Tibial nerve (tissue), 4 donors: ENCODE data around the gene MAGI2. TPM values are rescaled to one million over a fixed set of nuclear protein-coding genes. Genes with fewer than 3 reads are reported as not detected.

ENCODE experiments used
- DNase-seq, 2 donors: peaks; one replicate each; pipeline ENCODE4 v3.0.0-alpha.2; 2019; ENCODE audit warnings: low spot score in 2 of 2
- H3K27ac ChIP-seq, 4 donors: fragments of 200-600 bp; sonication (generic) in 3 of 4; one replicate each; pipeline ENCODE4 v1.5.1; 2017 to 2019; ENCODE audit warnings: mild to moderate bottlenecking in 1 of 4
- H3K27me3 ChIP-seq, 2 donors: fragments of 200-600 bp; sonication (generic) in 1 of 2; one replicate each; pipeline versions ENCODE4 v1.5.1 to v1.6.0; 2017 to 2019
- H3K36me3 ChIP-seq, 3 donors: fragments of 200-600 bp; sonication (generic); one replicate each; pipeline ENCODE4 v1.5.1; 2018 to 2019
- H3K4me1 ChIP-seq, 4 donors: fragments of 200-600 bp; sonication (generic) in 3 of 4; one replicate each; pipeline ENCODE4 v1.5.1; 2017 to 2019
- H3K4me3 ChIP-seq, 4 donors: fragments of 200-600 bp; sonication (generic) in 3 of 4; one replicate each; pipeline ENCODE4 v1.5.1; 2017 to 2019; ENCODE audit warnings: mild to moderate bottlenecking in 1 of 4, moderate library complexity in 1 of 4
- H3K9me3 ChIP-seq, 4 donors: fragments of 200-600 bp; sonication (generic) in 3 of 4; one replicate each; pipeline ENCODE4 v1.5.1; 2017 to 2019
- EP300 ChIP-seq, 2 donors: sonication (generic); formaldehyde crosslinking; IDR thresholded peaks; one replicate each; pipeline ENCODE4 v1.6.1; 2017; ENCODE audit warnings: antibody characterized with exemption in 2 of 2, mild to moderate bottlenecking in 1 of 2
- POLR2A ChIP-seq, 2 donors: fragments of 450-650 bp; IDR thresholded peaks; one replicate each; pipeline ENCODE4 v1.6.1; 2017; ENCODE audit warnings: antibody characterized with exemption in 2 of 2, mild to moderate bottlenecking in 2 of 2, moderate library complexity in 2 of 2
- WGBS, 2 donors: methylation state at CpG; one replicate each; pipeline ENCODE4 v1.1.5; 2018; 5-methylcytosine and 5-hydroxymethylcytosine counted together
- total RNA-seq, 4 donors: library from RNA; depleted of rRNA; stranded (reverse); fragments of >200 nt; gene quantifications; one replicate each; pipeline ENCODE4 v1.1.0, GENCODE V29; 2016
- TF ChIP-seq, protein P1 (sequence below), 5 experiments: fragments of 200-600 bp in 3 of 5; fragments of 450-650 bp in 2 of 5; sonication (generic) in 3 of 5; IDR thresholded peaks; one replicate each; pipeline ENCODE4 v1.5.1; 2016 to 2019; ENCODE audit warnings: antibody characterized with exemption in 5 of 5, mild to moderate bottlenecking in 3 of 5, moderate library complexity in 2 of 5

The MAGI2 gene
- total RNA-seq, 4 donors from 2014 or later: 33.6 to 58.2 (median 55.6) TPM

DNA sequence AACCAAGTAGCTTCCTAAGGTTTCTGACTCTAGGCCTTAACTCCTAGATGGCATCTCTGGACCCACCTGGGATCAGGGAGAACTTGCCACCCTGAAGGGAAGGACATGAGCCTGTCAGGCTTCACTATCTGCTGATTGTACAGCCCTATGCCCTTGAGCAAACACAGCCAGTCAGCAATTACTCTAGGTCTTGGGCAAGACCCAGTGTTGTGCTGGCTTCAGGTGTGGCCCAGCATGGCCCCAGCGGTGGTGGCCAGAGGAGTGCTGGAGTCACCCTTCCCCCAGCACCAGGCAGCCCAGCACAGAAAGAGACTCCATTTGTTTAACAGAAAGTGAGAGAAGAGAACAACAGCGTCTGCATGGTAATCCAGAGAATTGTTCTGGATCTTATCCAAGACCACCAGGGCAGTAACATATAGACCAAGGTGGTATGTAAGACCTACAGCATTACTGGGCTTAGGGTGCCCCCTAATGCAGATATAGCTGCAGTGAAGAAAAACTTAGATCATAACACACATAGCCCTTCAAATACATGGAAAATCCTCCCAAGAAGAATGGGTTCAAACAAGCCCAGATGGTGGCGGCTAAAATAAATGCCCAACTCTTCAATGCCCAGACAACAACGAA, 207.7 kb downstream of the MAGI2 start:
- Histone ChIP-seq H3K27ac (no peak overlapping the region), H3K4me1 (no peaks in the 10 kb centered on the region), H3K9me3 (peaks cover 0 to 13% (median 0%) of the 10 kb centered on the region in 4 donors), H3K27me3 (no peaks in the 10 kb centered on the region), H3K36me3 (no peaks in the 10 kb centered on the region), H3K4me3 (no peak overlapping the region)
- TF ChIP-seq POLR2A (IDR thresholded peaks at IDR 0.05) (no peak), EP300 (IDR thresholded peaks at IDR 0.05) (no peak)
- TF ChIP-seq, protein P1, sequence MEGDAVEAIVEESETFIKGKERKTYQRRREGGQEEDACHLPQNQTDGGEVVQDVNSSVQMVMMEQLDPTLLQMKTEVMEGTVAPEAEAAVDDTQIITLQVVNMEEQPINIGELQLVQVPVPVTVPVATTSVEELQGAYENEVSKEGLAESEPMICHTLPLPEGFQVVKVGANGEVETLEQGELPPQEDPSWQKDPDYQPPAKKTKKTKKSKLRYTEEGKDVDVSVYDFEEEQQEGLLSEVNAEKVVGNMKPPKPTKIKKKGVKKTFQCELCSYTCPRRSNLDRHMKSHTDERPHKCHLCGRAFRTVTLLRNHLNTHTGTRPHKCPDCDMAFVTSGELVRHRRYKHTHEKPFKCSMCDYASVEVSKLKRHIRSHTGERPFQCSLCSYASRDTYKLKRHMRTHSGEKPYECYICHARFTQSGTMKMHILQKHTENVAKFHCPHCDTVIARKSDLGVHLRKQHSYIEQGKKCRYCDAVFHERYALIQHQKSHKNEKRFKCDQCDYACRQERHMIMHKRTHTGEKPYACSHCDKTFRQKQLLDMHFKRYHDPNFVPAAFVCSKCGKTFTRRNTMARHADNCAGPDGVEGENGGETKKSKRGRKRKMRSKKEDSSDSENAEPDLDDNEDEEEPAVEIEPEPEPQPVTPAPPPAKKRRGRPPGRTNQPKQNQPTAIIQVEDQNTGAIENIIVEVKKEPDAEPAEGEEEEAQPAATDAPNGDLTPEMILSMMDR (IDR thresholded peaks at IDR 0.05): no peak
- 77 to 79% methylated on average over 4 of the region's 4 CpGs for WGBS, 2 donors
- no peak for DNase-seq

DNA sequence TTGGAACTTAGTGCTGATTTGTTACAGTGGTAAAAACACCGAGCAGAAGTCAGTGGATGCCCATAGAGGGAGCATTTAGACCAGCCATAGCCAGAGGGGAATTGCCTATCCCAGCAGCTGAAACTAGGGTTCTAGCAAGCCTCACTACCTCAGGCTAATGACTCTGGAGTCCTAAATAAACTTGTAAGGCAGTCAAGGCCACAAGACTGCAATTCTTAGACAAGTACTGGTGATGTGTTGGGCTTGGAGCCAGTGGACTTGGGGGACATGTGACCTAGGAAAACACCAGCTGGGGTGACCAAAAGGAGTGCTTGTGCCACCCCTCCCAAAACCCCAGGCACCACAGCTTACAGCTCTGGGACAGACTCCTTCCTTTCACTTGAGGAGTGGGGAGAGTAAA, 209.0 kb downstream of the MAGI2 start:
- peaks cover 0 to 13% (median 0%) of the 10 kb centered on the region in 4 donors for H3K9me3 ChIP-seq
- no peaks in the 10 kb centered on the region for H3K36me3 ChIP-seq
- DNase-seq: no peak
- H3K27ac ChIP-seq: no peak overlapping the region
- WGBS, 2 donors: 56 to 75% methylated on average over 1 of the region's 1 CpG
- no peaks in the 10 kb centered on the region for H3K4me1 ChIP-seq
- no peak overlapping the region for H3K4me3 ChIP-seq
- TF ChIP-seq EP300 (IDR thresholded peaks at IDR 0.05): no peak
- TF ChIP-seq POLR2A (IDR thresholded peaks at IDR 0.05): no peak
- TF ChIP-seq, protein P1 (IDR thresholded peaks at IDR 0.05): no peak
- H3K27me3 ChIP-seq: no peaks in the 10 kb centered on the region

DNA sequence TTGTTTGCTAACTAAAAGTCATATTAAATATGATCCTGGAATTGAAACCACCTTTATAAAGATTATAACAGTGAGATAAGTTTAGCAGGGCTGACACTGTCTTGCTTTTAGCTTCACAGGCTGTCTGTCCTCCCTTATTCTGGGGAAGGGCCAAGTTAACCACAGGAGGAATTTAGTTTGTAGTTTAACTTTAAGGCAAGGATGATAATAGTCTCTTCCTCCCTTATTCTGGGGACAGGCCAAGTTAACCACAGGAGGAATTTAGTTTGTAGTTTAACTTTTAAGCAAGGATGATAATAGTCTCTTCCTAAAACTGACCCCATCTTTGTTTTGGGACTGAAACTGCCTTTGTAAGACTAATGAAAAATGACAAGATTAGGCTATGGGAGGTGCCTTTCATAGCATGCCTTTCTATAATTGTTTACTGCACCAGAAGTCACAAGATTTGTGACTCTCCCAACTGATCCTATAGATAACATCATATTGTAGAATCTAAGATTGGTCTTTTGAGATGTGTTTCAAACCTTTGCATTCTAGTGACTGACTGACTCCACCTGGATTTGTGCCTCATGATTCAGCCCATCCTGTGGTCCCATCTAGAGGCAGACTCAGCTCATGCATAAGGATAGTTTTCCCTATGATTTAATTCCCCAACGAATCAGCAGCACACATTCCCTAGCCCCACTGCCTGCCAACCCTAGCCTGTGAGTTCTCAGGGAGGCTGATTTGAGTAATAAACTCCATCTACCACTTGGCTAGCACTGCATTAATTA, 212.0 kb downstream of the MAGI2 start:
- WGBS, 2 donors: 81 to 88% methylated on average over 1 of the region's 1 CpG
- DNase-seq: no peak
- Histone ChIP-seq H3K4me3 (no peak overlapping the region), H3K27me3 (no peaks in the 10 kb centered on the region), H3K36me3 (no peaks in the 10 kb centered on the region), H3K4me1 (no peaks in the 10 kb centered on the region), H3K27ac (no peak overlapping the region), H3K9me3 (peaks cover 0 to 5% (median 0%) of the 10 kb centered on the region in 4 donors)
- TF ChIP-seq POLR2A (IDR thresholded peaks at IDR 0.05) (no peak), EP300 (IDR thresholded peaks at IDR 0.05) (no peak)
- TF ChIP-seq, protein P1 (IDR thresholded peaks at IDR 0.05): no peak

DNA sequence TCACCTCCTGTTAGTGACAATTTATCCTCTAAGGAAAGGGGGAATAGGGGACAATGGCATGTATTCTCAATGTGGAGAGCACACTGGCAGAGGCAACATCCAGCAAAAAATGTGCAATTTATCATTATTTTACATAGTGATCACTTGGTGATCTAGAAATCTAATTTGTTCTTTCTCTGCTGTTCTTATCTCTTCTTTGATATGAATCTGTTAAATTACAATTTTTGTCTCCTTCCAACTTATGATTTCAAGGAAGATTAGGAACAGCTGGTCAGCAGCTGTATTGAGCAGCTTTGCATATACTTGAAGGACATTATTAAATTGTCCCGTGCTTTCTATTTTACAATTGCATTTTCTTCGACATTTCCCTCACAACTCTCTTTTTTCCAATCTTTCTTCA, 213.1 kb downstream of the MAGI2 start:
- no peak overlapping the region for H3K4me3 ChIP-seq
- DNase-seq: no peak
- 87 to 92% methylated on average over 2 of the region's 2 CpGs for WGBS, 2 donors
- H3K4me1 ChIP-seq: no peaks in the 10 kb centered on the region
- no peaks in the 10 kb centered on the region for H3K36me3 ChIP-seq
- H3K27me3 ChIP-seq: no peaks in the 10 kb centered on the region
- TF ChIP-seq, protein P1 (IDR thresholded peaks at IDR 0.05): no peak
- no peak overlapping the region for H3K27ac ChIP-seq
- H3K9me3 ChIP-seq: no peaks in the 10 kb centered on the region

DNA sequence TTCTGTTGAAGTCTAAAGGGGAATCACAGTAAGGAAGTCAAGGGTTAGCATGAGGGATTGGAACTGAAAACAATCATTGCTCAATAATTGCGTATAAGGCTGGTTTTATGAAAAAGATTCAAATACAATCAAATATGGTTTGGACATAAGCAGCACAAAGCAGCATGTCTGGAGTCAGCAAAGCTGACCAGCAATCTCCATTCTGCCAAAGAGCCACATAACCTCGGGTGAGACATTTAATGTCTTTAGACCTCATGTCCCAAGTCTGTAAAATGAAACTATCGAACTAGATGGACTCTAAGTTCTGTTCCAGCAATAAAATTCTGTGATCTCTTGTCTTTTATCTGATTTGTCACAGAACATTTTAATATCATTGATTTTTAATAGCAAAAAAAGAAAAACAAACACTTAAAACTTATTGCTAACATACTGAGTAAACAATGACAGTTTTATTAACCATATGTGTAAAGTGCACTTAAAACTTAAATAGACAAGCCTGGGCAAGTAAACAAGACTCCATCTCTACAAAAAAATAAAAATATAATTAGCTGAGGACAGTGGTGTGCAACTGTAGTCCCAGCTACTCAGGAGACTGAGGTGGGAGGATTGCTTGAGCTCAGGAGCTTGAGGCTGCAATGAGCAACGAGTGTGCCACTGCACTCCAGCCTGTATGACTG, 217.0 kb downstream of the MAGI2 start:
- Histone ChIP-seq H3K36me3 (no peaks in the 10 kb centered on the region), H3K9me3 (no peaks in the 10 kb centered on the region), H3K27ac (no peak overlapping the region), H3K27me3 (no peaks in the 10 kb centered on the region), H3K4me3 (no peak overlapping the region), H3K4me1 (no peaks in the 10 kb centered on the region)
- DNase-seq: no peak
- TF ChIP-seq EP300 (IDR thresholded peaks at IDR 0.05) (no peak), POLR2A (IDR thresholded peaks at IDR 0.05) (no peak)
- TF ChIP-seq, protein P1 (IDR thresholded peaks at IDR 0.05): no peak
- WGBS, 2 donors: 79 to 80% methylated on average over 4 of the region's 4 CpGs
